HG03025 (cell line): Measurements from ENCODE around the gene PRLHR.
"Not testable (repeated sequence)": the region's sequence is repeated elsewhere in the genome, so short reads cannot be mapped to it uniquely, and the experiment has no call there.

Experiments
- ATAC-seq: cut with Tn5 transposase; IDR thresholded peaks from one replicate; pipeline ENCODE4 v1.9.1; 2021; ENCODE audit warnings: mild to moderate bottlenecking, moderate library complexity; ENCODE audit not compliant: unreplicated experiment, low FRiP score

PRLHR gene

DNA sequence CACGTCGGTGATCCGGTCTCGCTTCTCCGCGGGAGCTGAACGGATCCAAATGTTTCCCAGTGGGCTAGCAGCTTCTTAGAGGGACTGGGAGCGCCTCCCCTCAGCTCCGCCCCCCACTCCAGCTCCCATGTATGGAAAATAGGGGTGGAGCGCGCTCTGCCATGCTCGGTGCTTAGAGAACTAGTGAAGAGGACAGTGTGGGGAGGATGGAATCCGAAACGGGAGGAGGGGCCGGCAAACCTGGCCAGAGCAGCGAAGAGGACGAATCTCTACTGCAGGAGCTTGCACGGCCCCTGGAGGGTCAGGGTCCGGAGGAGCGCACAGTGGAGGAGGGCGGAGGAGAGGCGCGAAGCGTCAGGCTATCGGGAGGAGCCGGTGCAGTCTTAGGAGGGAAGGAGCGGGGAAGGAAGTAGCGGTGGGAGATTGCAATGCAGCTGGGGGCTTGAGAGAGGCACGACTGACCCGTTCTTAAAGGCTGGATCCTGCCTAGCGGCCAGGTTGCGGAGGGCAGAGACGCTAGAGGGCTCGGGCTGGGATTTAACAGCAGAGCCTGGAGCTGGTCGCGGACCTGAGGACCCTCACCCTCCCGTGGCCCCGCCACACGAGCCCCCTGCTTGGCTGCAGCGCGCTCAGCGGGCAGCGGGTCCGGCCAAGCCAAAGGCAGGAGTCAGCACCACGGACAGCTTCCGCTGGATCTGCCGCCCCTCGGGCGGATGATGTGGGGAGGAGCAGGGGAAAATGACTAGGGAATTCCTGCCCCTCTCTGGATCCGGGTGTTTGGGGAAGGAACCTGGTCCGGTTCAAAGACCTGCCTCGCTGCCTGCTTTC, at the start of gene PRLHR:
TSS of gene PRLHR (minus strand) at position 51 of the 828 bp plus-strand sequence. CDS start 404 bp downstream, outside the sequence.
- ATAC-seq: no peak

DNA sequence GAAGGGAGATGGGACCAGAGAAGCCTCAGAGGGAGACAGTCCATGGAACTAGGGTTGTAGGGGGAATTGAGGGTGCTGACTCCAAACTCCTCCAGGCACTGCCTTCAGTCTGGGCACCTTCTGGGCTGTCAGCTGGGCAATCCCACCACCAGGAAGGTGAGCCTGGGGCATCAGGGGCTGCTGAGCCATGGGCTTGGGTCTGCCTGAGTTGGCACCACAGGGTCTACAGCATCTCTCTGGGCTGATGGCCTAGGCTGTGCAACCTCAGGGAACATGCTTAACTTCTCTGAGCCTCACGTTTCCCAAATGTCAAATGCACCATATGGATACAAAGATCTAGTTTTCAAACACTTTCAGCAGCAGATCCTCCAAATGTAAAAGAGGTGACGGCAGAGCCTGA, 46.8 kb upstream of the PRLHR start:
- ATAC-seq: no peak

DNA sequence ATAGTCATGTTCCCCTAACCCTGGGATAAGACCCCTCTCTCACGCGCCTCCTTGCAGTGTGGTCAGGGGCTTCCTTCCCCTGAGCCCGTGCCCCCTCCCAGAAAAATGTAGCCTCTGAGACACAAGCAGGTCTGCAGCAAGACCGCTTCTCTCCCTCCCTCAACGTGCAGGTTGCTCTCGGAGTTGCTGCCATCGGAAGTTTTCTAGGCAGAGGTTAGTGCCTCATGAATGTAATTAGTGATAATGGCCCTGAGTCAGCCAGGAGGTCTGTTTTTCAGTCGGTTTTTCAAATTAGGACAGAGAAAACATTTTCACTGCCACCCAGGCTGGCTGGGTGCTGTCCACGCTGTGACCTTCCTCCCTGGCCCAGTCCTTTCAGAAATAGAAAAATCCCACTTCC, 43.2 kb upstream of the PRLHR start:
- ATAC-seq: no peak

DNA sequence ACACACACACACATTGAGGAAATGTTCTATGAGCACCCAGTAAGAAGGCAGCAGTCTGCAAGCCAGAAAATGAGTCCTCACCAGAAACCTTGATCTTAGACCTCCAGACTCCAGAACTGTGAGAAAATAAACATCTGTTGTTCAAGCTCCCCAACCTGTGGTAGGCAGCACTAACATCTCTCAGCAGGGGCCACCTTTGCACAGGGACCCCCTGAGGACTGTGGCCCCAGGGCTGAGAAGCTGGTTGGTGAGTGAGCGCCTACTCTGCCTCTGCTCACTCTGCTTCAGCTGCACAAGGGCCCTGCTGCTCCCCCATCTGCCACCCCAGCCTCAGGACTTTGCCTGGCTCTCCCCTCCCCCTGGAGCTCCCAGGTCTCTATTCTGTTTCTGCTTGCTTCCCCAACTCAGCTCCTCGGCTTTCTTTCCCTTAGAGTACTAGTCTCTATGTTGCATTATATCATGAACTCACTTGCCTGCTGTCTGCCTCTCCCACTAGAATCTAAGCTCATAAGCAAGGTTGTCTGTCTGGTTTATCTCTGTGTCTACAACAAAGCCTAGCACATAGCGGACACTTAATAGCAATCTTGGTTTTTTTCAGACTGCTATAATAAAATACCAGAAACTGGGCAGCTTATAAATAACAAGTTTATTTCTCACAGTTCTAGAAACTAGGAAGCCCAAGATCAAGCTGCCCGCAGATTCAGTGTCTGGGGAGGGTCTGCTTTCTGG, 40.4 kb upstream of the PRLHR start:
- no peak for ATAC-seq

DNA sequence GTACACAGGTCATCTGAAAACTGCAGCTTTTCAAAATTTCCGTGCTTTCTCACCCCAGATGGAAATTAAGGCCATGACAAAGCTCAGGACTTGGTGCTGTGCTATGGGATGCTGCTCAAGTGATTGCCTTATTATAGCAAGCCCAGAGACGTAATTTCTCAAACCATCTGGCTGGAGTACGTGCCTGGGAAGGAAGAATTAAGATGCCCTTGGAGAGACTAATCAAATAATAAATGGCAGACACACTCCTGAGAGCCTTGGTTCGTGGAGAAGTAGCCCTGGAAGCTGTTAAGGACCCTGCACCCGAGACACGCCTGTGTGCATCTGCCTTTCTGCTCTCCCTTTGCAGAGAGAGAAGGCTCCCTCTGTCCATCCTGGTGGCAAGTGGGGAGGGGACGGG, 38.3 kb upstream of the PRLHR start:
- no peak for ATAC-seq

DNA sequence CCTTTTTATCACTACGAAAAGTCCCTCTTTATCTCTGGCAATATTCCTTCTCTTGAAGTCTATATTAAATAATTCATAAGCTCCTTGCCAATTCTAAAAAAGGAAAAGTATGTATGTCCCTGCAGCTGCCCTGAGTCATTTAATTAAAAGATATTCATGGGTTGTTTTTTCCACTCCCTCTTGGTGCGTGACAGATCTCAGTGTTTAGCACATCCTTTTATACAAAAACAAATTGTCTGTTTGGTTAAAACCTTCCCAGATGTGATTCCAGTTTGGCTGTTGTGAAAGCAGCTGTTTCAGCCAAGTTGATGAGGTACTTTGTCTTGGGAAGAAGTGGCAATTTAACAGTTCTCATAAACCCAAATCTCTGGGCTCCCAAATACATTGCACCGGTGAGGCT, 33.8 kb upstream of the PRLHR start:
- no peak for ATAC-seq

DNA sequence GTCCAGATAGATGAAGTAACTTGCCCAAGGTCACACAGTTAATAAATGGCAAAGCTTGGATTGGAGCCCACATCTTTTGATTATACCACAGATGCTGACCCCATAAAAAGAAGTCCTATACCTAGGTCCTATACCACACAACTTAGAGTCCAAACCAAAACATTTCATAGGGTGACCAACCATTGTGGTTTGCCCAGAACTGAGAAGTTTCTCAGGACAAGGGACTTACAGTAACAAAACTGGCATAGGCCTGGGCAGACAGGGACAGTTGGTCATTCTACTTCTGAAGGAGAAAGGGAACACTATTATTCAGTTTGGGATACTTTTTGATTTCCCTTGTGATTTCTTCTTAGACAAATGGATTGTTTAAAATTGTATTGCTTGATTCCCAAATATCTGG, 32.9 kb upstream of the PRLHR start:
- no peak for ATAC-seq

DNA sequence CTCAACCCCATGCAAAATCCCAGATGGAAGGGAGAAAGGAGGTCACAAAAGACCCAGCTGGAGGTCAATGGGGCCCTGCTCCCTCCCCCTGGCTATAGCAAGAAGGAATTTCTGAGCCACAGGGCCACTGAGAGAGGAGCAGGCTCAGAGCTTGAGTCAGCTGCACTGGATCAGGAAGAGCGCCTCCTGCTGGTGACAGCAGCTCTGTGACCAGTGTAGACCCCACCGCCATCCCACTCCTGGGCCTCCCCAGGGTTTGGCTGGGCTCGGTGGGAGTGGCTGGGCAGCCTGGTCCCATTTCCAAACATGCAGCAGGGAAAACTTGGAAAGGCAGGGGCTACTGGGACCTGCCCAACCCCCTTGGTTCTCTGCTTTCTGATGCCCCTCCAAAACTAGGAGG, 31.5 kb upstream of the PRLHR start:
- no peak for ATAC-seq

DNA sequence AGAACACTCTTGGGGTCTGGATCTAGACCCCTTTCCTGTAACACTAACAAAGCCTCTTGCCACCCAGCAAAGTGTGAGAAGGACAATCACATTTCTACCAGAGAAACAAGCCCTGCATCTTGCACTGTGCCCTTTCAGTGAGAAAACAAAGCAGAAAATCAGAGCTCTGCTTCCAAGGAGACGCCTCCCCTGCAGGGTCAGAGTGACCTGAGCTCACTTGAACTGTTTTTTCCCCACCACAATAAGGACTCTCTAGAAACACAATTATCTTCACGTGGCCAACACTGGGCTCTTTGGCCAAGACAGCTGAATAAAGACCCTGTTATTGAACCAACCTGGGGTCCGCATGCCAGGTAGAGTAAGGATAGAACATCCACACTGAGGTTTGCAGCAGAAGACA, 30.1 kb upstream of the PRLHR start:
- no peak for ATAC-seq

DNA sequence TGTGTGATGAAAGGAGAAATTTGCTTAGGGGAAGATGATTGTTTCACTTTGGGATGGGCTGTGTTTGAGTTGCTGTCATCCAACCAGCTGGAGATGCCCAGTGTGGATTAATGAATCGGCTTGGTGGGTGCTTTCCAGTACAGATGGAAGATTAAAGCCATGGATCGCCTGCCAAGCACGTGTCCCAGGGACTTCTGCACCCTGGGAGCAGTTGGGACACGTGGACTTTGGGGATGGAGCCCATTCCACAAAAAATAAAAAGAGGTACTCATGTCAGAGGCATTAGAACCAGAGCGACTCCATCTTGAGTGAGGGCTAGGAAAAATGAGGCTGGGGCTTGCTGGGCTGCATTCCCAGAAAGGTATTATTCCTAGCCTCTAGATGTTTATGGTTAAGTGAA, 29.3 kb upstream of the PRLHR start:
- no peak for ATAC-seq

DNA sequence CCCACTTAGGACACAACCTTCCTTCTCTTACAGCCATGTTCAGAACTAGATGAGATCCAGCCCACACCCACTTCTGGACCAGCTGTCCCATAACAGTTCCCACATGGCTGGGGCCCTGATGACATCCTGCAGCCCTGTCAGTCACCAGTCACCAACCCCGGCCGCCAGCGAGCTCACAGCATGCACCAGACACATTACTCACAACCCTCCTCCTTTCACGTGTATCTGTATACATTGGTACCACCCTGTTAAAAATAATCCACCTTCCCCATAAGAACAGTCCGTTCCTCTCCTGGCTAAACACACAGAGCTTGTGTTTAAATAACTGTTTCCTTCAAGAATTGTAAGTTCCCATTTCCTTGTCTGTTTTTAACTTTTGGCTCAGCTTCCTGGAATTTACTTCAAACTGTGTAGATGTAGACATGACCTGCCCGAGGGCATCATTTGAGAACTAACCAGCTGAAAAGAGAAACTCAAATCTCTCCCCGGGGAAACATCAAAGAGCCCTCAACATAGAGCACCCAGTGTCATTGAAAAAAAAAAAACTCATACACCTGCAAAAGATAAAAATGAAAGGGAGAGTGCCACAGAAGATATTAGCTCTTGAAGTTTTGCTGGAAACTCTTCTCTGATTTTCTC, 26.0 kb upstream of the PRLHR start:
- no peak for ATAC-seq

DNA sequence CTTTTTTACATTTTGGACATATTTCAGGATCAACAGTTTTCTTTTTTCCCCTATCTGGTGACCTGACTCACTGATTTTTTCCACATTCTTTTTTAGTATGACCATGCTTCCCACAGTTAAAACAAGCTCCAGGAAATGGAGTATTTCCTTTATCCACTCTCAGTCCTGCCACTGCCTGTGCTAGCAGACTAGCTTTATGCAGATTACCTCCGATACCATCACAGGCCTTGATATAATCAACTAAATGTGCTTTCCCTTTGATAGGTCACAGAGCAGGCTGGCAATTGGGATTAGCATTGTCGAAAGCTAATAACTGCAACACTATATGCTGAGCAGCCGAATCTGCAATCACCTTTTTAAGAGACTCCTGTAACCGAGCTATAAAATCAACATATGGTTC, 18.4 kb upstream of the PRLHR start:
- not testable (repeated sequence) for ATAC-seq

DNA sequence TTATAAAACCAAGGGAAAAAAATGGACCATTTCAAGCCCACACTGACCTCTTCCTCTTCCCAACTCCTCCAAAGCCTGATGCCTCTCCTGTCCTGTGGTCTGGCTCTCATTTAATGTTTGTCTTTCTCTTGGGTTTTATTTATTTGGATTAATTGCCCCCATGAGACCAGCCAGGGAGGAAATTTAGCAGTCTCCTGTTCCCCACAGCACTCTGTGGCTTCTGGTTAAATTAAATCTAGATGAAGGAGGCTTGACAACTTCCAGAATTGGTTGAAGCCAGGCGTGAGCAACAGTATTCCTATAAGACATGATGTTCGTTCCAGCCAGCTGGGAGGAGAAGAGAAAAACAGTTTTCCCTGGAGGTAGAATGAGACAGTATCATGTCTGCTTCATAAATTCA, 15.1 kb upstream of the PRLHR start:
- no peak for ATAC-seq

DNA sequence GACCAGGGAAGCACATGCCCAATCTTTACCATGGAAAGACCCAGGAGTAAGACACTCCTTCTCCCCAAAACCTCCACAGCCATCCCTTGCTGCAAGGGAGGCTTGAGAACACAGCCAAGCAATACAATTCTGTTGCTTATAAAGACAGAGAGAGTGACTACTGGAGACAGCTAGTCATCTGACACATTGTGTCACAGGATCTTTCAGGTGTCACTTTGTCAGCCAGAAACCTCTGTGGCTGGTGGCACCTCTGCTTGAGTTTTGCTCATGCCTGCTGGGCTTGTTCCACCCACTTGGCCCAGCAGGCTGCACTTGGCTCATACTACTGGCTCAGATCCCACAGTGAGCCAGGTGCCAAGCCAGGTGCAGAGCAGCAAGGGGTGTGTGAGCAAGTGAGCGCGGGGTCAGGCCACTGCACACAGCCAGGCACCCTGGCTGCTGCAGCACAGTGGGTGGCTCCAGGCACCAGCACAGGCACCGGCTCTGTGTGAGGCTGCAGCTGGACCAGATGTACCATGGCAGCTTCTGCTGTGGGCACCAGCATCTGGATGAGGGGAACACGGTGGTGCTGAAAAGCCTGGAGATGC, 12.4 kb upstream of the PRLHR start:
- ATAC-seq: no peak

DNA sequence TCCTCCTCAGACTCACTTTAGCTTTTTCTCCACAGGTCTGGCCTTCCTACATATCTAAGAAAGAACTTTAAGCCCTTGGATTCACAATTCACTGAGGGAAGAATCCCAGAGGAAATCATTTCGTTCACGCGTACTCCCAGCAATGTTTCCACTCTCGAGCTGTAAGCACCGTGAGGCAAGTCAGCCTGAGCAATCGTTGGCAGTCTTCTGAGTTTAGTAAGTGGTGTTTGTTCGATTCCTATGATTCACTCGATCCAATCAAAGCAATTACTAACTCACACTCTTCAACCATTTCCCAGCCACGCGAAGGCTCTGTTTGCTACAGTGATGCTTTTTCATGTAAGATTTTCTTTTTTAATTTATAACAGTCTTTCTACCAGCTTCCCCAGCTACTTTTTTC, 10.2 kb upstream of the PRLHR start:
- no peak for ATAC-seq

DNA sequence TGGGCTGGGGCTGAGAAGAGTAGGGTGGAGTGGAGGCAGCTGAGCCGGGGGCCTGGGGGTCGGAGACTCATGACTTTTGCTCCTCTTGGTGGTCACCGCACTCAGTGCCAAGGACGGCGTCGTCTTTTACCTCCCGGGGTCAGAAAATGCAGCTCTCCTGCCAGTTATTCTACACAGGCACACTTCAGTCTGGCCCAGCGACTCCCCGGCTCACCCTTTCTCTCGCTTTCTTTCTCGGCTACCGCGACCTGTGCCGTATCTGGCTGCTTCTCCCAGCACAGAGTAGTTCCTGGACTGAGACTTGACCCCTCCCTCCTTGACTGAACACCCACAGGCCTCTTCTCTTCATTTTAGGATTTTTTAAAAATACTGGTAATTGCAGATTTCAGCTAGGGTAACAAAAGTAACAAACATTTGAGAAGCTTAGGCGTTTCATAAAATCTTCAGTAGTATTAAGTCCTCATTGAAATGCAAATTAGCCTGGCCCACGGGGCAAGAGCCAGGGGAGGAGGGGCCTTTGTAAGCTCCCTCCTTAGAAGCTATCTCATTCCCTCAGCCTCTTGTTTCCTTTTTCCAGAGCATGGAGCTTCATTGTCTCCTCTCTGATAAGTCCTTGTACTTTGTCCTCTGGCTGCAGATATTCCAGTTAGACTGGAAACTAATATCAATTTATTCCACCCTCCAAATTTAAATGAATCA, 1.1 kb upstream of the PRLHR start:
- no peak for ATAC-seq

DNA sequence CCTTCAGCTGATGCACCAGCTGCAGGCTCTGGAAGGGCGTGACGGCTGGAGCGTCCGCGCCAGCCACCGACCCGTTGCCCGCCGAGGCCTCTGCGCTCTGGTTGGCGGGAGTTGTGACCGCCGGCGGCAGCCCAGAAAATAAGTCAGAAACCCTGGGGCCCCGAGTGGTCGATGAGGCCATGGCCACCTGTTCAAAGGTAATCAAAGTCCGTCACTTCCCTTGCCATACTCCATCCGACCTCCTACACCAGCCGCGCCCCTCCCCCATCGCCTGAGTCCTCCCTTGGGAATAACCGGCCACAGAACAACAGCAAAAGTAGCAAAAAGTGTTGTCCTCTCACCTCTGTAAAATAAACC, 406 bp downstream of the PRLHR start:
- no peak for ATAC-seq

DNA sequence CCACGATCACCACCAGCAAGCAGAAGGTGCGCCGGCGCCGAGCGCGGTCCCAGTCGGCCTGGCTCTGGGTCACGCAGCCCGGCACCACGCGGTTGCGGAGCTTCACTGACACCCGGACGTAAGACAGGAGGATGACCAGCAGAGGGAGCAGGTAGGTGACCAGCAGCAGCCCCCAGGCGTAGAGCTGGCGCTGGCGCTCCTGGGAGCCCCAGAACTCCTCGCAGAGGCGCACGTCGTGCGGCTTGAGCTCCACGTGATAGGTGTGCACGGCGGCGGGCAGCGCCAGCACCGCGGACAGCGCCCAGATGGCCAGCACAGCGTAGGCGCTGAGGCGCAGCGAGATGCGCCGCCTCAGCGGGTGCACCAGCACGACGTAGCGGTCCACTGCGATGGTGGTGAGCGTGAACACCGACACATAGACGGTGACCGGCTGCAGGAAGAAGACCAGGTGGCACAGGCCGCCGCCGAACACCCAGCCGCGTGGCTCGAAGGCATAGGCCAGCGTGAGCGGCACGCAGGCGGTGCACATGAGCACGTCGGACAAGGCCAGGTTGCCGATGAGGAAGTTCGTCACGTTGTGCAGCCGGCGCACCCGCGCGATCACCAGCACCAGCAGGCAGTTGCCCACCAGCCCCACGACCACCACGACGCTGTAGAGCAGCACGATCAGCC, 920 bp downstream of the PRLHR start:
- ATAC-seq: no peak

DNA sequence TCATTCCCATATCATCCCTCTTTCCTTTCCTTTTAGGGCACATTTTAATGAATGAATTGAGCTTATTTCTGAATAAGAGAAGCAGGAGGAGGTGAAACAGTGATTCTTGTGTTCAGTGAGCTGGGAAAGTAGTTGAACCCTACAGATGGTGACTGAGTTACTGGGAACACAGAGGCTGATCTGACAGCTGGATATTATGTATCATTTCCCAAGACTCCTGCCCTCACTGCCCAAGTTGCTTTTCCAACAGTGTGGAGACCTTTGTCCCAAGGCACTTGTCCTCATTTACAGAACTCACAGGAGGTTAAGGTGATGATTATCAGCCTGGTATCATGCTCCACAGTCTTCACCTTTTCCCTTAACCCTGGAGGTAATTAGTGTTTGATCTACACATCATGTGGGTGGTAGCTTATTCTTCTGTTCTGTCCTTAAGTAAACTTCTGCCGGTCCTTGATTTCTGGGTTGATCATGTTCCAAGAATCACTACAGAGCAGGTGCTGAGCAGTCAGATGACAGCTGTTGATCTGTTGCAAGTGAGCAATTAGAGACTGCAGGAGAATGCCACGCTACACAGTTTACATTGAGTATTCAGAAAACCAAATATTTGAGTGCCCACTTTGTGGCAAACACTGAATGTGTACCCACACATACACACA, 2.6 kb downstream of the PRLHR start:
- no peak for ATAC-seq

DNA sequence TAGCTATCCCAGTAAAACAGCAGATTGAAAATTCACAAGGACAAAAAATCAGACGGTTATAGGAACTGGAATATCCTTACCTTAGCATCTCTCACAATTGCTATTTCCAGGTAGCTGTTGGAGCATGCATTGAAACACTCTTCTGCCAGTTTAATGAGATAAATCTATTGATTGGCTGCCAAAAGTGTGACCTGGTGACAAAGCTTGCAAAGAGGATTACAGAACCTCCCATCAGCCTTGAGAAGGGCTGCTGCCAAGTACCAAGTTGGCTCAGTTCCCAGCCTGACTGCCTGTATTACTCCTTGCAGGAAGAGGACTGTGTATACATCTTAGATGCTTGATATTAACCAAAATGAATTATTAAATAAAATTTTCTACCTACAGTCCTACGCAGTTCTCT, 5.1 kb downstream of the PRLHR start:
- no peak for ATAC-seq
